ENCODE measurements around the gene CIRBP.
A peak's percentile ranks its signal among the peaks of the same experiment; 100 is the strongest.

Gene CIRBP

GRCh38 chr19:1264801-1265614, 4.1 kb upstream of the CIRBP start:
- DNase-seq (ENCODE audit: low read depth in 2 of 2), result peak; percentile 86 to 94
- no peak for TF ChIP-seq CTCF (IDR thresholded peaks at IDR 0.05; ENCODE audit: low read depth, low read length)

GRCh38 chr19:1265615-1266128, 3.5 kb upstream of the CIRBP start:
- peak overlapping the region; percentile 22 to 53 for H3K4me3 ChIP-seq (replicated peaks in 1 of 2; ENCODE audit: low read depth in 2 of 2, low read length in 2 of 2)
- peak; percentile 68 to 92 for DNase-seq (ENCODE audit: low read depth in 2 of 2)
- TF ChIP-seq CTCF (IDR thresholded peaks at IDR 0.05; ENCODE audit: low read depth, low read length), result no peak

More at GRCh38 chr19:1264801-1265614, 4.1 kb upstream of the CIRBP start:
- H3K4me3 ChIP-seq (replicated peaks in 1 of 2; ENCODE audit: low read depth in 2 of 2, low read length in 2 of 2), result no peak overlapping the region

- TF ChIP-seq CTCF (IDR thresholded peaks at IDR 0.05; ENCODE audit: low read depth, low read length), result no peak
- H3K4me3 ChIP-seq (replicated peaks in 1 of 2; ENCODE audit: low read depth in 2 of 2, low read length in 2 of 2), result peak overlapping the region; percentile 40 to 53
- peak; percentile 89 to 92 for DNase-seq (ENCODE audit: low read depth in 2 of 2)
Observed at GRCh38 chr19:1266129-1266915, 2.8 kb upstream of the CIRBP start.

- TF ChIP-seq CTCF (IDR thresholded peaks at IDR 0.05; ENCODE audit: low read depth, low read length), result peak; percentile 60
- peak in 1 of 2 donors; percentile 64 for DNase-seq (ENCODE audit: low read depth in 2 of 2)
- H3K4me3 ChIP-seq (replicated peaks in 1 of 2; ENCODE audit: low read depth in 2 of 2, low read length in 2 of 2), result peak overlapping the region; percentile 40 to 53
Observed at GRCh38 chr19:1266916-1267476, 2.1 kb upstream of the CIRBP start.

GRCh38 chr19:1267477-1268225, 1.5 kb upstream of the CIRBP start:
- peak overlapping the region in 1 of 2 donors; percentile 53 for H3K4me3 ChIP-seq (replicated peaks in 1 of 2; ENCODE audit: low read depth in 2 of 2, low read length in 2 of 2)
- DNase-seq (ENCODE audit: low read depth in 2 of 2), result peak in 1 of 2 donors; percentile 16

More at GRCh38 chr19:1267477-1268225, 1.5 kb upstream of the CIRBP start:
- no peak for TF ChIP-seq CTCF (IDR thresholded peaks at IDR 0.05; ENCODE audit: low read depth, low read length)

Data from cardiac fibroblast (primary cell).